Activated B cell treated with CpG ODN at 0.5 μM for 24 hours (primary cell): ENCODE measurements around the gene GLI3. TPM values are rescaled to one million over a fixed set of nuclear protein-coding genes. Genes with fewer than 3 reads are reported as not detected.

ENCODE experiments used
- ATAC-seq: fragments of 200-7000 bp; cut with Tn5 transposase; one replicate; pipeline ENCODE4 v1.10.0; 2021; ENCODE audit warnings: low read depth, mild to moderate bottlenecking, moderate library complexity
- CTCF ChIA-PET: fragments of 350-600 bp; sonication (Branson Sonifier 250); formaldehyde crosslinking; loops from one replicate; lab custom pipeline; 2021; ENCODE audit warnings: antibody characterized with exemption; lab: Charles Lee
- POLR2A ChIA-PET: fragments of 350-600 bp; sonication (Branson Sonifier 250); formaldehyde crosslinking; loops from one replicate; lab custom pipeline; 2021; ENCODE audit warnings: antibody characterized with exemption; lab: Charles Lee
- DNase-seq: peaks from one replicate; pipeline ENCODE4 v3.0.0; 2022
- H3K27ac Mint-ChIP-seq: one replicate; pipeline ENCODE4 v1.8.0; 2020; ENCODE audit warnings: mixed read lengths
- H3K27me3 Mint-ChIP-seq: one replicate; pipeline ENCODE4 v1.8.0; 2021; ENCODE audit warnings: mixed read lengths
- H3K36me3 Mint-ChIP-seq: one replicate; pipeline ENCODE4 v1.8.0; 2021; ENCODE audit warnings: low read depth, mixed read lengths
- H3K4me1 Mint-ChIP-seq: one replicate; pipeline ENCODE4 v1.8.0; 2021; ENCODE audit warnings: mixed read lengths
- H3K4me3 Mint-ChIP-seq: one replicate; pipeline ENCODE4 v1.8.0; 2020; ENCODE audit warnings: mild to moderate bottlenecking, mixed read lengths
- H3K9me3 Mint-ChIP-seq: one replicate; pipeline ENCODE4 v1.8.0; 2020; ENCODE audit warnings: mixed read lengths
- intact Hi-C: fragments of 100-400 bp; cut with micrococcal nuclease; formaldehyde crosslinking; loops from one replicate; pipeline ENCODE4 v1.15.1; 2024
- total RNA-seq: library from RNA; stranded (reverse); gene quantifications from 2 replicates; pipeline ENCODE4 v1.2.3, GENCODE V29; 2022
- TF ChIP-seq, protein P1 (sequence below): fragments of 200-600 bp; IDR thresholded peaks from one replicate; pipeline ENCODE4 v1.8.0; 2022; ENCODE audit warnings: antibody characterized with exemption, mild to moderate bottlenecking

GLI3 gene
- total RNA-seq, 1 donor from 2014 or later: not detected

- Mint-ChIP-seq H3K27me3 (peaks cover 2% of the 10 kb centered on the region), H3K4me3 (no peak overlapping the region), H3K27ac (no peak overlapping the region), H3K9me3 (no peaks in the 10 kb centered on the region), H3K36me3 (no peaks in the 10 kb centered on the region), H3K4me1 (no peaks in the 10 kb centered on the region)
- ATAC-seq (no peak), DNase-seq (no peak)
- ChIA-PET CTCF (no interaction called here), POLR2A (no interaction called here)
- TF ChIP-seq, protein P1, sequence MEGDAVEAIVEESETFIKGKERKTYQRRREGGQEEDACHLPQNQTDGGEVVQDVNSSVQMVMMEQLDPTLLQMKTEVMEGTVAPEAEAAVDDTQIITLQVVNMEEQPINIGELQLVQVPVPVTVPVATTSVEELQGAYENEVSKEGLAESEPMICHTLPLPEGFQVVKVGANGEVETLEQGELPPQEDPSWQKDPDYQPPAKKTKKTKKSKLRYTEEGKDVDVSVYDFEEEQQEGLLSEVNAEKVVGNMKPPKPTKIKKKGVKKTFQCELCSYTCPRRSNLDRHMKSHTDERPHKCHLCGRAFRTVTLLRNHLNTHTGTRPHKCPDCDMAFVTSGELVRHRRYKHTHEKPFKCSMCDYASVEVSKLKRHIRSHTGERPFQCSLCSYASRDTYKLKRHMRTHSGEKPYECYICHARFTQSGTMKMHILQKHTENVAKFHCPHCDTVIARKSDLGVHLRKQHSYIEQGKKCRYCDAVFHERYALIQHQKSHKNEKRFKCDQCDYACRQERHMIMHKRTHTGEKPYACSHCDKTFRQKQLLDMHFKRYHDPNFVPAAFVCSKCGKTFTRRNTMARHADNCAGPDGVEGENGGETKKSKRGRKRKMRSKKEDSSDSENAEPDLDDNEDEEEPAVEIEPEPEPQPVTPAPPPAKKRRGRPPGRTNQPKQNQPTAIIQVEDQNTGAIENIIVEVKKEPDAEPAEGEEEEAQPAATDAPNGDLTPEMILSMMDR: no peak
- intact Hi-C loops: no loop called here
These were observed 177.7 kb downstream of the GLI3 start for GRCh38 chr7:42059275-42059674.

- H3K27me3 Mint-ChIP-seq: peaks cover 2% of the 10 kb centered on the region
- POLR2A ChIA-PET: no interaction called here
- CTCF ChIA-PET: no interaction called here
- no peak for ATAC-seq
- H3K9me3 Mint-ChIP-seq: no peaks in the 10 kb centered on the region
- H3K27ac Mint-ChIP-seq: no peak overlapping the region
- intact Hi-C loops: no loop called here
- no peaks in the 10 kb centered on the region for H3K36me3 Mint-ChIP-seq
- H3K4me1 Mint-ChIP-seq: no peaks in the 10 kb centered on the region
- DNase-seq: no peak
- TF ChIP-seq, protein P1: no peak
- no peak overlapping the region for H3K4me3 Mint-ChIP-seq
These were observed 179.7 kb downstream of the GLI3 start for GRCh38 chr7:42057331-42057730.

DNA sequence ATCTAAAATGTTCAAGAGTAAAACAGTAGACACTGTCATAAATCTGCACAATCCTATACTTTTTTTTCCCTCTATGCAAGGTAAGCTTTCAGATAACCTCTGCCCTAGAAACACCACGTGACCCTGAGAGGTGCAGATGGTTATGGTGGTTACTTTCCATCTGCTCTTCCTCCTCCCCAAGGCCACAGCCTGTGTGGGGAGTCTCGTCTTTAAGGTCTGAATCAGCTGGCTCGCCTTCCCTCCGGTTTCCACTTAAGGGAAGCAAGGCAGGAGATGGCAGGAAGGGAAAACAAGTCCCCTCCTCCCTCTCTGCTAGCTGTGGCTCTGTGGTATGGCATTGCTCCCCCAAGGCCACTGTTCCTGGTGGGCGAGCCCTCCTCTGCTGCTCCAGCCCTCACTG, 181.8 kb downstream of the GLI3 start:
- ATAC-seq: no peak
- no peak overlapping the region for H3K27ac Mint-ChIP-seq
- no peak overlapping the region for H3K4me3 Mint-ChIP-seq
- no peak for DNase-seq
- H3K36me3 Mint-ChIP-seq: no peaks in the 10 kb centered on the region
- intact Hi-C loops: no loop called here
- TF ChIP-seq, protein P1: no peak
- H3K27me3 Mint-ChIP-seq: peaks cover 8% of the 10 kb centered on the region
- ChIA-PET POLR2A (no interaction called here), CTCF (no interaction called here)
- no peaks in the 10 kb centered on the region for H3K9me3 Mint-ChIP-seq
- H3K4me1 Mint-ChIP-seq: no peaks in the 10 kb centered on the region

DNA sequence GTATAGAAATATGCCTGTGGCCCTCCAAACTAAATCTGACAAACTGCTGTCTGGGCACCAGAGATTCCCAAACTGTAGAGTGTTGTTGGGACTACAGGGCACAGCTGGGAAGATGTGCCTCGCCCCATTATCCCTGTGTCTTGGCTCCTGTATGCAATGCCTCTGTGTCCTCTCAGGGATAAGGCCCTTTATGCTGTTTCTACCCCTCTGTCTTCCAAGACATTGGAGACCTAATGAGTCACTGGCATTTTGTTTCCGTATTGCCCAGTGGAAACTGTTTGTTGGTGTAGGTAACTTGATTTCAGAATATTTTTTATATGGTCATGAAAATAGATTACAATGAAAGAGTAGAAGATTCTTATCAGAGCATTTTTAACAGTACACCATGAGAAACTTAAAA, 183.2 kb downstream of the GLI3 start:
- Mint-ChIP-seq H3K36me3 (no peaks in the 10 kb centered on the region), H3K27me3 (peaks cover 9% of the 10 kb centered on the region), H3K4me3 (no peak overlapping the region), H3K9me3 (no peaks in the 10 kb centered on the region), H3K27ac (no peak overlapping the region), H3K4me1 (no peaks in the 10 kb centered on the region)
- ATAC-seq (no peak), DNase-seq (no peak)
- intact Hi-C loops: no loop called here
- TF ChIP-seq, protein P1: no peak
- CTCF ChIA-PET: no interaction called here
- POLR2A ChIA-PET: no interaction called here

GRCh38 chr7:42049761-42050160, 187.2 kb downstream of the GLI3 start:
- Mint-ChIP-seq H3K27ac (no peak overlapping the region), H3K4me1 (no peaks in the 10 kb centered on the region), H3K27me3 (peaks cover 7% of the 10 kb centered on the region), H3K36me3 (no peaks in the 10 kb centered on the region), H3K4me3 (no peak overlapping the region), H3K9me3 (no peaks in the 10 kb centered on the region)
- intact Hi-C loops: no loop called here
- TF ChIP-seq, protein P1: no peak
- no peak for ATAC-seq
- no peak for DNase-seq
- ChIA-PET CTCF (interaction anchor here (0.9 kb wide), 1 partner anchor 829 kb away, joined by 3 read pairs; no protein-coding TSS in a partner anchor), POLR2A (no interaction called here)
